ENCODE results near the gene KCNQ1OT1. TPM values are rescaled to one million over a fixed set of nuclear protein-coding genes. Genes with fewer than 3 reads are reported as not detected.

Gene KCNQ1OT1
- total RNA-seq, 2 donors from 2014 or later: 1.0 to 2.1 TPM

DNA sequence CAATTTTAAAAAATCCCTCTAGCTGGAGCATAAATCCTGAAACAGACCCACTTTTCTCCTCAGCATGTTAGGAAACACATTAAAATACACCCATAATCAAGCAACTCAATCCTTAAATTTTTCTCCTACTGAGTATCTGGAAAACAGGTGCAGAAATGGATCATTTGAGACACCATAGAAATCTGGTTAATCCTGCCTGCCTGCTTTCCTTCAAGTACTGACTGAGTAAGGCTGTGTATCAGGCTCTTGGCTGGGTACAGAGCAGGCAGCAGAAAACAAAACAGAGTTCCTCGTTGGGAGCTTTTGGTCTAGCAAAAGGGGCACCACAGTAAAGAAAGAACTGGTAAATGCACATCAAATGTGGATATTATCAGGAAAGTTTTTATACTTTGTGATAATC is 1.9 kb downstream of the KCNQ1OT1 start:
- Histone ChIP-seq H3K4me3 (peak overlapping the region; percentile 60 to 61), H3K27ac (no peak overlapping the region), H3K9me3 (no peaks in the 10 kb centered on the region), H3K4me1 (replicated peaks) (no peaks in the 10 kb centered on the region), H3K36me3 (no peaks in the 10 kb centered on the region), H3K27me3 (replicated peaks; ENCODE audit: insufficient read depth) (no peaks in the 10 kb centered on the region)
- TF ChIP-seq, protein P1, sequence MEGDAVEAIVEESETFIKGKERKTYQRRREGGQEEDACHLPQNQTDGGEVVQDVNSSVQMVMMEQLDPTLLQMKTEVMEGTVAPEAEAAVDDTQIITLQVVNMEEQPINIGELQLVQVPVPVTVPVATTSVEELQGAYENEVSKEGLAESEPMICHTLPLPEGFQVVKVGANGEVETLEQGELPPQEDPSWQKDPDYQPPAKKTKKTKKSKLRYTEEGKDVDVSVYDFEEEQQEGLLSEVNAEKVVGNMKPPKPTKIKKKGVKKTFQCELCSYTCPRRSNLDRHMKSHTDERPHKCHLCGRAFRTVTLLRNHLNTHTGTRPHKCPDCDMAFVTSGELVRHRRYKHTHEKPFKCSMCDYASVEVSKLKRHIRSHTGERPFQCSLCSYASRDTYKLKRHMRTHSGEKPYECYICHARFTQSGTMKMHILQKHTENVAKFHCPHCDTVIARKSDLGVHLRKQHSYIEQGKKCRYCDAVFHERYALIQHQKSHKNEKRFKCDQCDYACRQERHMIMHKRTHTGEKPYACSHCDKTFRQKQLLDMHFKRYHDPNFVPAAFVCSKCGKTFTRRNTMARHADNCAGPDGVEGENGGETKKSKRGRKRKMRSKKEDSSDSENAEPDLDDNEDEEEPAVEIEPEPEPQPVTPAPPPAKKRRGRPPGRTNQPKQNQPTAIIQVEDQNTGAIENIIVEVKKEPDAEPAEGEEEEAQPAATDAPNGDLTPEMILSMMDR (IDR thresholded peaks at IDR 0.05): no peak
- TF ChIP-seq POLR2AphosphoS5 (IDR thresholded peaks at IDR 0.05) (no peak), POLR2A (IDR thresholded peaks at IDR 0.05) (no peak)
- intact Hi-C loops (cut with DNase I): no loop called here
- WGBS: 31% methylated on average over 1 of the region's 1 CpG
- DNase-seq (ENCODE audit: low spot score): no peak

DNA sequence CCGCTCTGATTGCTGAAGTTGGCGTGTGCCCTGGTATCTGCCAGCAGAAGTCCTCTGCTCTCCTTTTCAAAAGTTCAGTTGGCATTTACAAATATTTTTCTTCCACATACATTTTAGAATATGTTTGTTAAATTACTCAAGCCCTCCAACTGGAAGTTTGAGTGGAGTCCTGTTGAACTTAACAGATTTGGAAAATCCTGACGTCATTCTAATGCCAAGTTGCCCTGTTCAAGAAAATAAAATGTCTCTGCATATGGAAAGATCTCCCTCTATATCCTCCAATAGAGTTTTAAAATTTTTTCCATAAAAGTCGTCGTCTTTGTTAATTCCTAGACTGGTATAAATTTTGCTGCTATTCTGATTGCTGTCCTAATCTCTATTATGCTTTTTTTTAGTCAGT is 3.3 kb downstream of the KCNQ1OT1 start:
- Histone ChIP-seq H3K27me3 (replicated peaks; ENCODE audit: insufficient read depth) (no peaks in the 10 kb centered on the region), H3K27ac (no peak overlapping the region), H3K36me3 (no peaks in the 10 kb centered on the region), H3K4me3 (no peak overlapping the region), H3K4me1 (replicated peaks) (no peaks in the 10 kb centered on the region), H3K9me3 (no peaks in the 10 kb centered on the region)
- intact Hi-C loops (cut with DNase I): no loop called here
- no peak for TF ChIP-seq POLR2A (IDR thresholded peaks at IDR 0.05)
- TF ChIP-seq, protein P1 (IDR thresholded peaks at IDR 0.05): no peak
- TF ChIP-seq POLR2AphosphoS5 (IDR thresholded peaks at IDR 0.05): no peak
- WGBS: 90% methylated on average over 5 of the region's 5 CpGs
- no peak for DNase-seq (ENCODE audit: low spot score)

DNA sequence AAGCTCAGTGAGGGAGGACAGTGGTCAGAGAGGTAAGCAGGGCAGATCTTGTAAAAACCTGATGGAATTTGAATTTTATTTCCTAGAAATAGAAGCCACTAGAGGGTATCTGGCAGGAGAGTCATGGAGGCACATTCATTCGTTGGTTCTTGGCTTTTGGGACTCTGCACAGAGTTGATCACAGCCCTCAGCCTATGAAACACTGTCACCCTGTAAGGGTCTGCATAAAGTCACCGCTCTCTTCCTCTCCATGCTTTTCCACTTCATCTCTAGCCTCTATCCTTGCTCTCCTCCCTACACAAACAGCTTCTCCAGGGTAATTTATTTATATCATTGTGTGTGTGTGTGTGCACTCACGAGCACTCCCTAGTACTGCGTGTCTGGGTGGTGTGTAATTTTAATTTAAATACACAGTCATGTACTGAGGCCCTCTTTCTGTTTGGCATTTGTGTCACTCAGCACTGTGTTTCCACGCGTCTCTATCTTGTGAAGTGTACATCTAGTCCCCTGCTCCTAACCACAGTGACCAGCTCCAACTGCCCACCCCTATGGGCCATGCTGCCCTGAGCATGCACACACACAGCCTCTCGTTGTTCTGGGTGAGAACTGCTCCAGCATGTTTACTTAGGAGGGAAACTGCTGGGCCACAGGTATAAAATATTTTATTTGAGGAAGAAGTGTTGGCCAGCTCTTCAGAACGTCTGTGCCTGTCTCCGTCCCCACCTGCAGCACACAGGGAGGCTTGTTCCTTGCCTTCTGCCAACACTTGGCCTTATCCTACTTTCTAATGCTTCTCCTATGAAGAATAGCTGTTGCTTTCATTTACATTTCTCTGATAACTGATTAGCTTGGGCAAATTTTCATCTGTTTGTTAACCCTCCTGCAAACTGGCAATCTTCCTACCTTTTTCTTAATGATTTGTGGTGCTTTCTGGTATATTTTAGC is 4.5 kb downstream of the KCNQ1OT1 start:
- Histone ChIP-seq H3K4me3 (no peak overlapping the region), H3K27me3 (replicated peaks; ENCODE audit: insufficient read depth) (no peaks in the 10 kb centered on the region), H3K4me1 (replicated peaks) (no peaks in the 10 kb centered on the region), H3K27ac (no peak overlapping the region), H3K36me3 (no peaks in the 10 kb centered on the region), H3K9me3 (no peaks in the 10 kb centered on the region)
- 59% methylated on average over 9 of the region's 9 CpGs for WGBS
- intact Hi-C loops (cut with DNase I): no loop called here
- TF ChIP-seq, protein P1 (IDR thresholded peaks at IDR 0.05): no peak
- TF ChIP-seq POLR2AphosphoS5 (IDR thresholded peaks at IDR 0.05) (no peak), POLR2A (IDR thresholded peaks at IDR 0.05) (no peak)
- DNase-seq (ENCODE audit: low spot score): no peak

DNA sequence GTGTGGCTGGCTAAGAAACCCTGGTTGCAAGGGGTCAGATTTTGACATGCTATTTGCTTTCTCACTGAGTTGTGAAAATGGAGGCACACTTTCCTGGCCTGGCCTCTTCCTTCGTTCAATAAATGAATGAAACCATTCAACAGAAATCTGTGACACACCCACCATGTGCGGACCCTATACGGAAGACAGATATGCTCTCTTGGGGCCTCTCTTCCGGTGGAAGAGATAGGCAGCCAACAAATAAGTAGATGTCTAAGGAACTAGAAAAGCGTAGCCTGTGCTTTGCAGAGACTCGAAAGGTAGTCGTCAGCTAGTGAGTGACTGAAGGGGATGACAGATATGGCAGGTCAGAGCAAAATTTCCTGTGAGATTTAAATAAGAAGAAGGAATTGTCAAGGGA is 5.3 kb downstream of the KCNQ1OT1 start:
- H3K4me1 ChIP-seq (replicated peaks): no peaks in the 10 kb centered on the region
- no peak overlapping the region for H3K4me3 ChIP-seq
- H3K27ac ChIP-seq: no peak overlapping the region
- no peaks in the 10 kb centered on the region for H3K9me3 ChIP-seq
- no peak for DNase-seq (ENCODE audit: low spot score)
- intact Hi-C loops (cut with DNase I): no loop called here
- TF ChIP-seq, protein P1 (IDR thresholded peaks at IDR 0.05): no peak
- TF ChIP-seq POLR2AphosphoS5 (IDR thresholded peaks at IDR 0.05) (no peak), POLR2A (IDR thresholded peaks at IDR 0.05) (no peak)
- H3K27me3 ChIP-seq (replicated peaks; ENCODE audit: insufficient read depth): no peaks in the 10 kb centered on the region
- 80% methylated on average over 7 of the region's 7 CpGs for WGBS
- no peaks in the 10 kb centered on the region for H3K36me3 ChIP-seq
